ENCODE results near the gene SSBP3.

The SSBP3 gene

GRCh38 chr1:54248966-54249365 is 157.2 kb downstream of the SSBP3 start:
- H3K36me3 ChIP-seq (ENCODE audit: control insufficient read depth, low read depth, low read length), result peaks cover 5% of the 10 kb centered on the region
- no peak overlapping the region for H3K27ac ChIP-seq (ENCODE audit: low read length)
- no peaks in the 10 kb centered on the region for H3K27me3 ChIP-seq (ENCODE audit: control insufficient read depth, insufficient read depth, low read length)
- no peak overlapping the region for H3K4me3 ChIP-seq (ENCODE audit: low read length)
- H3K9me3 ChIP-seq (ENCODE audit: control insufficient read depth, low read depth, low read length), result no peaks in the 10 kb centered on the region
- H3K4me1 ChIP-seq (ENCODE audit: control insufficient read depth, low read depth, low read length), result no peaks in the 10 kb centered on the region
- no peak overlapping the region for H3K9ac ChIP-seq (ENCODE audit: low read length)

GRCh38 chr1:54247863-54248515 is 158.2 kb downstream of the SSBP3 start:
- Histone ChIP-seq H3K27me3 (ENCODE audit: control insufficient read depth, insufficient read depth, low read length) (no peaks in the 10 kb centered on the region), H3K4me1 (ENCODE audit: control insufficient read depth, low read depth, low read length) (no peaks in the 10 kb centered on the region), H3K9me3 (ENCODE audit: control insufficient read depth, low read depth, low read length) (no peaks in the 10 kb centered on the region), H3K4me3 (ENCODE audit: low read length) (no peak overlapping the region), H3K9ac (ENCODE audit: low read length) (no peak overlapping the region), H3K36me3 (ENCODE audit: control insufficient read depth, low read depth, low read length) (peaks cover 9% of the 10 kb centered on the region), H3K27ac (ENCODE audit: low read length) (no peak overlapping the region)

GRCh38 chr1:54246116-54246721 is 160.0 kb downstream of the SSBP3 start:
- no peaks in the 10 kb centered on the region for H3K9me3 ChIP-seq (ENCODE audit: control insufficient read depth, low read depth, low read length)
- H3K27ac ChIP-seq (ENCODE audit: low read length), result no peak overlapping the region
- H3K4me3 ChIP-seq (ENCODE audit: low read length), result no peak overlapping the region
- no peaks in the 10 kb centered on the region for H3K4me1 ChIP-seq (ENCODE audit: control insufficient read depth, low read depth, low read length)
- peaks cover 14% of the 10 kb centered on the region for H3K36me3 ChIP-seq (ENCODE audit: control insufficient read depth, low read depth, low read length)
- no peak overlapping the region for H3K9ac ChIP-seq (ENCODE audit: low read length)
- no peaks in the 10 kb centered on the region for H3K27me3 ChIP-seq (ENCODE audit: control insufficient read depth, insufficient read depth, low read length)

- no peak overlapping the region for H3K9ac ChIP-seq (ENCODE audit: low read length)
- H3K9me3 ChIP-seq (ENCODE audit: control insufficient read depth, low read depth, low read length), result no peaks in the 10 kb centered on the region
- peaks cover 14% of the 10 kb centered on the region for H3K36me3 ChIP-seq (ENCODE audit: control insufficient read depth, low read depth, low read length)
- no peaks in the 10 kb centered on the region for H3K4me1 ChIP-seq (ENCODE audit: control insufficient read depth, low read depth, low read length)
- no peak overlapping the region for H3K4me3 ChIP-seq (ENCODE audit: low read length)
- no peak overlapping the region for H3K27ac ChIP-seq (ENCODE audit: low read length)
- H3K27me3 ChIP-seq (ENCODE audit: control insufficient read depth, insufficient read depth, low read length), result no peaks in the 10 kb centered on the region
These were observed 160.7 kb downstream of the SSBP3 start for GRCh38 chr1:54245501-54245900.

GRCh38 chr1:54244655-54245054 is 161.5 kb downstream of the SSBP3 start:
- H3K4me1 ChIP-seq (ENCODE audit: control insufficient read depth, low read depth, low read length), result no peaks in the 10 kb centered on the region
- H3K27me3 ChIP-seq (ENCODE audit: control insufficient read depth, insufficient read depth, low read length), result no peaks in the 10 kb centered on the region
- H3K9me3 ChIP-seq (ENCODE audit: control insufficient read depth, low read depth, low read length), result no peaks in the 10 kb centered on the region
- H3K36me3 ChIP-seq (ENCODE audit: control insufficient read depth, low read depth, low read length), result peaks cover 15% of the 10 kb centered on the region
- no peak overlapping the region for H3K27ac ChIP-seq (ENCODE audit: low read length)
- no peak overlapping the region for H3K4me3 ChIP-seq (ENCODE audit: low read length)
- H3K9ac ChIP-seq (ENCODE audit: low read length), result no peak overlapping the region

DNA sequence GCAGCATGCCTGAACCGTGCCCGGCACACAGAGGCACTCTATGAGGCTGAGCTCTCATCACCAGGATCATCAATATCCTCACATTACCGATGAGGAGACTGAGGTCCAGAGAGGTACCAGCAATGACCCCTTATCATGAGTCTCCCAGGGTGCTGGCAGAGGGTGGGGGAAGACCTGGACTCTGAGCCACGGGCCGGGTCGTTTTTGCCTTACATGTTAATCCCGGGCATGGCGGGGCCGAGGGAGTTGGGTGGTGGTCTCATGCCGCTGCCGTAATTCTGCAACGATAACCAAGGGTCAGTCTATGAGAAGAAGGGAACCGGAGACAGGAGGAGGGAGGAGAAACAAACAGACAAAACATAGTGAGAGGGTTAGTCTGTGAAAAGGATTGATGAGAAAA is 163.2 kb downstream of the SSBP3 start:
- Histone ChIP-seq H3K27me3 (ENCODE audit: control insufficient read depth, insufficient read depth, low read length) (no peaks in the 10 kb centered on the region), H3K4me1 (ENCODE audit: control insufficient read depth, low read depth, low read length) (no peaks in the 10 kb centered on the region), H3K27ac (ENCODE audit: low read length) (no peak overlapping the region), H3K4me3 (ENCODE audit: low read length) (no peak overlapping the region), H3K36me3 (ENCODE audit: control insufficient read depth, low read depth, low read length) (peaks cover 28% of the 10 kb centered on the region), H3K9me3 (ENCODE audit: control insufficient read depth, low read depth, low read length) (no peaks in the 10 kb centered on the region), H3K9ac (ENCODE audit: low read length) (no peak overlapping the region)

- Histone ChIP-seq H3K4me3 (ENCODE audit: low read length) (no peak overlapping the region), H3K4me1 (ENCODE audit: control insufficient read depth, low read depth, low read length) (no peaks in the 10 kb centered on the region), H3K9me3 (ENCODE audit: control insufficient read depth, low read depth, low read length) (no peaks in the 10 kb centered on the region), H3K36me3 (ENCODE audit: control insufficient read depth, low read depth, low read length) (peaks cover 44% of the 10 kb centered on the region), H3K27me3 (ENCODE audit: control insufficient read depth, insufficient read depth, low read length) (no peaks in the 10 kb centered on the region), H3K27ac (ENCODE audit: low read length) (no peak overlapping the region), H3K9ac (ENCODE audit: low read length) (no peak overlapping the region)
These were observed 164.8 kb downstream of the SSBP3 start for GRCh38 chr1:54241364-54241763.

GRCh38 chr1:54240741-54241335 is 165.4 kb downstream of the SSBP3 start:
- peaks cover 43% of the 10 kb centered on the region for H3K36me3 ChIP-seq (ENCODE audit: control insufficient read depth, low read depth, low read length)
- H3K4me1 ChIP-seq (ENCODE audit: control insufficient read depth, low read depth, low read length), result no peaks in the 10 kb centered on the region
- H3K9me3 ChIP-seq (ENCODE audit: control insufficient read depth, low read depth, low read length), result no peaks in the 10 kb centered on the region
- H3K27me3 ChIP-seq (ENCODE audit: control insufficient read depth, insufficient read depth, low read length), result no peaks in the 10 kb centered on the region
- no peak overlapping the region for H3K4me3 ChIP-seq (ENCODE audit: low read length)
- no peak overlapping the region for H3K27ac ChIP-seq (ENCODE audit: low read length)
- H3K9ac ChIP-seq (ENCODE audit: low read length), result no peak overlapping the region

GRCh38 chr1:54239631-54240031 is 166.6 kb downstream of the SSBP3 start:
- Histone ChIP-seq H3K36me3 (ENCODE audit: control insufficient read depth, low read depth, low read length) (peaks cover 42% of the 10 kb centered on the region), H3K4me3 (ENCODE audit: low read length) (no peak overlapping the region), H3K27ac (ENCODE audit: low read length) (no peak overlapping the region), H3K27me3 (ENCODE audit: control insufficient read depth, insufficient read depth, low read length) (no peaks in the 10 kb centered on the region), H3K9me3 (ENCODE audit: control insufficient read depth, low read depth, low read length) (no peaks in the 10 kb centered on the region), H3K9ac (ENCODE audit: low read length) (no peak overlapping the region), H3K4me1 (ENCODE audit: control insufficient read depth, low read depth, low read length) (no peaks in the 10 kb centered on the region)

- H3K36me3 ChIP-seq (ENCODE audit: control insufficient read depth, low read depth, low read length), result peaks cover 42% of the 10 kb centered on the region
- no peaks in the 10 kb centered on the region for H3K27me3 ChIP-seq (ENCODE audit: control insufficient read depth, insufficient read depth, low read length)
- no peak overlapping the region for H3K4me3 ChIP-seq (ENCODE audit: low read length)
- H3K27ac ChIP-seq (ENCODE audit: low read length), result no peak overlapping the region
- no peaks in the 10 kb centered on the region for H3K9me3 ChIP-seq (ENCODE audit: control insufficient read depth, low read depth, low read length)
- H3K9ac ChIP-seq (ENCODE audit: low read length), result no peak overlapping the region
- no peaks in the 10 kb centered on the region for H3K4me1 ChIP-seq (ENCODE audit: control insufficient read depth, low read depth, low read length)
These were observed 167.2 kb downstream of the SSBP3 start for GRCh38 chr1:54239035-54239383.

GRCh38 chr1:54238353-54239034 is 167.7 kb downstream of the SSBP3 start:
- Histone ChIP-seq H3K4me3 (ENCODE audit: low read length) (no peak overlapping the region), H3K27ac (ENCODE audit: low read length) (no peak overlapping the region), H3K9ac (ENCODE audit: low read length) (no peak overlapping the region), H3K4me1 (ENCODE audit: control insufficient read depth, low read depth, low read length) (no peaks in the 10 kb centered on the region), H3K36me3 (ENCODE audit: control insufficient read depth, low read depth, low read length) (peaks cover 42% of the 10 kb centered on the region), H3K27me3 (ENCODE audit: control insufficient read depth, insufficient read depth, low read length) (no peaks in the 10 kb centered on the region), H3K9me3 (ENCODE audit: control insufficient read depth, low read depth, low read length) (no peaks in the 10 kb centered on the region)
